Stimulated activated CD4-positive, alpha-beta T cell treated with anti-CD3 and anti-CD28 coated beads, TNF-alpha, amount 100 ng/mL, for 4 hours (primary cell): ENCODE data around the gene RIC8A.
"Not testable (repeated sequence)": the region's sequence is repeated elsewhere in the genome, so short reads cannot be mapped to it uniquely, and the experiment has no call there.

Experiments
- DNase-seq, 3 experiments: peaks; one replicate each; pipeline ENCODE4 v3.0.0-alpha.2; 2020; ENCODE audit warnings: low read depth in 3 of 3

RIC8A gene

GRCh38 chr11:207208-207862 is at the start of gene RIC8A, which contains the start of gene BET1L:
RIC8A (plus strand) TSS chr11:207708; CDS start chr11:208855, 1,147 bp downstream.
BET1L (minus strand) TSS chr11:207399; CDS start chr11:207321, 78 bp downstream.
- DNase-seq, result peak; percentile 88 to 94 (median 94)

GRCh38 chr11:180242-180641 is 27.3 kb upstream of the RIC8A start:
- DNase-seq, result not testable (repeated sequence)

GRCh38 chr11:189200-189783 is 18.2 kb upstream of the RIC8A start:
- DNase-seq, result not testable (repeated sequence)

GRCh38 chr11:189843-190311 is 17.6 kb upstream of the RIC8A start:
- DNase-seq, result not testable (repeated sequence)

- not testable (repeated sequence) for DNase-seq
Measured at GRCh38 chr11:190546-190945, 17.0 kb upstream of the RIC8A start.

- not testable (repeated sequence) for DNase-seq
Measured at GRCh38 chr11:191490-192478, 15.7 kb upstream of the RIC8A start.

- DNase-seq, result not testable (repeated sequence)
Measured at GRCh38 chr11:192674-193128, 14.8 kb upstream of the RIC8A start, which contains the start of gene SCGB1C1. SCGB1C1 (plus strand) TSS chr11:193078; CDS start chr11:193100, 22 bp downstream.

GRCh38 chr11:193481-193880 is 14.0 kb upstream of the RIC8A start:
- DNase-seq, result not testable (repeated sequence)

GRCh38 chr11:196786-197731 is 10.4 kb upstream of the RIC8A start:
- DNase-seq, result no peak

- no peak for DNase-seq
Measured at GRCh38 chr11:197741-198235, 9.7 kb upstream of the RIC8A start.

- no peak for DNase-seq
Measured at GRCh38 chr11:198236-198806, 9.2 kb upstream of the RIC8A start.

- no peak for DNase-seq
Measured at GRCh38 chr11:199004-199581, 8.4 kb upstream of the RIC8A start.

GRCh38 chr11:199782-200181 is 7.7 kb upstream of the RIC8A start:
- DNase-seq, result no peak

GRCh38 chr11:200224-201003 is 7.1 kb upstream of the RIC8A start:
- no peak for DNase-seq

GRCh38 chr11:201966-202365 is 5.5 kb upstream of the RIC8A start:
- no peak for DNase-seq

- no peak for DNase-seq
Measured at GRCh38 chr11:202490-202889, 5.0 kb upstream of the RIC8A start.

- no peak for DNase-seq
Measured at GRCh38 chr11:203056-203944, 4.2 kb upstream of the RIC8A start.
